Heart left ventricle (tissue), 13 donors: ENCODE measurements around the gene DISP2.

Source experiments
- CTCF ChIP-seq, 12 donors: fragments of 200-600 bp; sonication (generic) in 4 of 12; IDR thresholded peaks; one replicate each; pipeline versions ENCODE4 v1.5.0 to v1.8.0; 2018 to 2022; ENCODE audit warnings: antibody characterized with exemption in 12 of 12, mild to moderate bottlenecking in 5 of 12
- POLR2A ChIP-seq, 2 donors: fragments of 450-650 bp; IDR thresholded peaks; one replicate each; pipeline ENCODE4 v1.6.1; 2017; ENCODE audit warnings: antibody characterized with exemption in 2 of 2, mild to moderate bottlenecking in 2 of 2, moderate library complexity in 2 of 2
- donor health status: ischemic (EF 13 %, LVEDD 7.1; RV severe dilation, severe dysfunction).
- donor health status: DM: no; HTN: yes; CAD: no.
- donor health status: DM: no; HTN: no; CAD: no.
- donor health status: ischemic (EF 25% LVEDD 6.9; RV normal size, moderate dysfunction).
- donor health status: ischemic (EF 25% LVEDD 5.7; RV mildly dilated, moderate dysfunction).
- donor health status: ischemic (EF 35%, LVEDD 5.7; RV mildly dilated, moderate dysfunction).
- donor health status: nonischemic (EF 11% LVEDD 7.7; RV severe dilation, severe dysfunction).
- donor health status: DM: yes; HTN: yes; CAD: no.
- donor health status: PGD.
- donor health status: ischemic (EF 29% LVEDD 5.4; RV normal size, mild dysfunction).
- donor health status: nonischemic (EF 23%, LVEDD 6.1; RV moderate dilation, normal function).

- TF ChIP-seq POLR2A (IDR thresholded peaks at IDR 0.05): no peak
- TF ChIP-seq CTCF (IDR thresholded peaks at IDR 0.05): no peak
Observed at GRCh38 chr15:40368719-40369473, 10.9 kb downstream of the DISP2 start.
